GM21717 (cell line): ENCODE data around the gene COL11A2.

Source experiments
- ATAC-seq: cut with Tn5 transposase; IDR thresholded peaks from one replicate; pipeline ENCODE4 v1.9.1; 2021; ENCODE audit warnings: mild to moderate bottlenecking, moderate library complexity; ENCODE audit not compliant: unreplicated experiment

Gene COL11A2

DNA sequence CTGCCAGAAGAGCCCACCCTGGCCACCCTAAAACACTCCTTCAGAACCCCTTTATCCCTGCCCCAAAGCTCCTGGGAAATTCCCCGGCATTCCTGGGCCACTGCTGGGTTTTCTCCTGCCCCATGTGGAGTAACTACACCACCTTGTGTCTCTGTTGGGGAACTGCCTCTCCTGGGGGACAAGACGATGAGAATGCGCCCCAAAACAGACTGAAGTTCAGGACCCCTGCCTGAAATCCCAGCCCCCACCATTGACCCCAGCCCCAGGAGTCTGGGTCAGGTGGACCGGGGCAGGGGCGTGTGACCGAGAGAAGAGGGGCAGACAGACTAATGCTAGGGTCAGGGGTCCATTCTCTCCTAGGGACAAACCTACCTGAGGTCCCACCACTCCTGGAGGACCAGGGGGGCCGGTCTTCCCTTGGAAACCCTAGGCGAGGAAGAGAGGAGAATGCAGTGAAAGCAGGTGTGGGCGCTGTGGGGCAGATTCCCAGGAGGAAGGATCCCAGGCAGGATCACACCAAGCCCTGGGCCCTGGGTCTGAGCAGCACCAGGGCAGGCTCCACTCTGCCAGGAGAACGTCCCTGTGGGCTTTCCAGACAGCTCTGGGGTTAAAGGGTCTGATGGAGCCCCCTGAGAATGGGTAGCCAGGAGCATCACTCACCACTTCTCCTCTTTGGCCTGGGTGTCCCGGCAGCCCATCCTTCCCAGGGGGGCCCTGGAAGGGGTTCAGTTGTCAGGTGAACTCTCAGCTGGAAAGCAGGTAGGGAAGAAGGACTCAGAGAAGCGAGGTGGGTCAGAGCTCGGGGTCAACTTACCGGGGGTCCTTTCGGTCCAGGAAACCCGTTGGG lies 19.4 kb downstream of the COL11A2 start:
- no peak for ATAC-seq

DNA sequence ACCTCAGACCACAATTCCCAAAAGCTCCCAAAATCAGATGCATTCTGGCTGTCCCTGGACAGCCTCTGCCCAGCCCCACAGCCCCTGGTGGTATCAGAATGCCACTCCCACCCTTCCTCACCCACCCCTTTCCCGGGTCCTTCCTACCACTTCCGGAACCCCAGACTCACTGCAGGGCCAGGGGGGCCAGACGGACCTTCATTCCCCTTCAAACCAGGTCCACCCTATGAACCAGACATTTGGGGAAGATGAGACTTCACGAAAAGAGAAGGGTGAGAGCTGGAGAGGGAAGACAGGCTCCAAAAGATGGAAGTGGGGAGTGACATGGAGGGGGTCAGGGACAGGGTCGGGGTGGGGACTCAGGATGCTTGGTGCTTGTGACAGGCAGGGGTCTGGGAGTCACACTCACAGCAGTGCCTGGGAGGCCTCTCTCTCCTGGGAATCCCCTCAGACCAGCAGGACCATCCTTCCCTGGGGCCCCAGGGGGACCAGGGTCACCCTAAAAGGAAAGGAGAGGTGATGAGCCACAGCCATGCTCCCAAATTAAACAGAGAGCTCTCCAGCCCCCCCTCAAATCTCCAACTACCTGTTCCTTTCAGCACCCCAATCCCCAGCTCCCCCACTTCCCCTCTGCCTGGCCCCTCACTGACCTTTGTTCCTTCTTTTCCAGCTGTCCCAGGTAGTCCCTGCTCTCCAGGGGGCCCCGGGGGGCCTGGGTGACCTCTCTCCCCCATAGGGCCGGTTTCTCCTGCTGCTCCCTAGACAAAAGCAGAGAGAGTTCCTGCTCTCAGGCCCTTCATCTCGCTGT lies 20.2 kb downstream of the COL11A2 start:
- ATAC-seq: no peak

DNA sequence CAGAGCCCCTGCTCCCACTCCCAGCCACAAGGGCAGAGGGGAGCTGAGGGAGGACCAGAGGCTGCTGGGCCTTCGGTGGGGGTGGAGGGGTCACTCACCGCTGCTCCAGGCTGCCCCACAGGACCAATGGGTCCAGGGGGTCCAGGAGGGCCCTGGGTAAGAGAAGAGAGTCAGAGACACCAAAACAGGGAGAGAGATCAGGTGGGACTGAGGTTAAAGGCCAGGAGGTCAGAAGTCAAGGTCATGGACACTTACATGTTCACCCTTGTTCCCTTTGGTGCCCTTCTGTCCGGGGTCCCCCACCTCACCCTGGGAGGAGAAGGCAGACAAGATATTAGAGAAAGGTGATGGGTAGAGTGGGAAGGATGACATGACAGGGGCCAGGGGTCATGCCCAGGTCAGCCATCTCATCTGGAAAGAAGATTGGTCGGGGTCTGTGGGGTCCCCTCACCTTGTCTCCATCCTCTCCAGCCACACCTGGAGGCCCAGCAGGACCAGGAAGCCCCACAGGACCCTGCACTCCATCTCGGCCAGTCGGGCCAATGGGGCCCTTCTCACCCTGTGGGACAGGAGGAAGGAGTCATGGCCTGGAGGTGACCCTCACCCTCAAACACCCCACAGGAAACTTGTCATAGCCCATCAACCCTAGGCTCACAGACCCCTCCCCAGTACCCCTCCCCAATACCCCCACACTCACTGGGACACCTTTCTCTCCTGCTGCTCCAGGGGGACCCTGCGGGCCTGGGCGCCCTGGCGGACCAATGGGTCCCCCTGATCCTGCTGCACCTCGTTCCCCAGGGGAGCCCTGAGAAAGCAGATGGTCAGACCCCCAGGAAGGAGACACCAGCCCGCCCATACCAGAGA lies 21.0 kb downstream of the COL11A2 start:
- no peak for ATAC-seq

DNA sequence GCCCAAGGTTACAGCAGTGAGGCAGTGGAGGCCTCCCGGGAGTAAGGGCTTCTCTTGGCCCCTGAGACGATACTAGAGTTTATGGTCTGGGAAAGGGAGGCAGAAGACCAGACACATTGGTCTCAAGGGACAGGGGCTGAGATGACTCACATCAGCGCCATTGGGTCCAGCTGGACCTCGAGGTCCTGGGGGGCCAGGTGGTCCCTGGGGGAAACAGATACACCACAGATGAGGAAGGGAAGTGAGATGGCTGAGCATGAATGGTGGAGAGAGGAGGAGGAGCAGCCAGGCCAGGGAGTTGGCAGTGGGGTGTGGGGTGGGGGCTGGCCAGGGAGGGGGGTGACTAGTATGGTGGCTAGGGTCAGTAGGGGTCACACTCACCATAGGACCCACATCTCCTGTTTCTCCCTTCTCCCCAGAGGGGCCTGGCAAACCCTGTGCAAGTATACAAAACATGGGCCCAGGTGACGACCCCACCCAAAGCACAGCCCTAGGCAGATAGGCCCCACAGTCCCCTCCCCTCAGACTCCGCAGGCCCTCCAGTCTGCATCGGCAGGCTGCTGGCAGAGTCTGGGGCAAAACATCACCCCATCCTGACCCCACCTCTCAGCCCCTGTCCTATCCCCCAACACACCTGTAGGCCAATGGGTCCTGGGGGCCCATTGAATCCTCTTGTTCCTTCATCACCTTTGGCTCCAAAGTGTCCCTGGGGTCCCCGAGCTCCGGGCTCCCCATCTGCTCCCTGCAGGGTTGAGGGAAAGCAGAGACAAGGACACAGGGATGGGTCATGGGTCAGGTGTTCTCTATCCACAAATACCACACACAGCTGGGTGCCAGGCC lies 21.9 kb downstream of the COL11A2 start:
- no peak for ATAC-seq

DNA sequence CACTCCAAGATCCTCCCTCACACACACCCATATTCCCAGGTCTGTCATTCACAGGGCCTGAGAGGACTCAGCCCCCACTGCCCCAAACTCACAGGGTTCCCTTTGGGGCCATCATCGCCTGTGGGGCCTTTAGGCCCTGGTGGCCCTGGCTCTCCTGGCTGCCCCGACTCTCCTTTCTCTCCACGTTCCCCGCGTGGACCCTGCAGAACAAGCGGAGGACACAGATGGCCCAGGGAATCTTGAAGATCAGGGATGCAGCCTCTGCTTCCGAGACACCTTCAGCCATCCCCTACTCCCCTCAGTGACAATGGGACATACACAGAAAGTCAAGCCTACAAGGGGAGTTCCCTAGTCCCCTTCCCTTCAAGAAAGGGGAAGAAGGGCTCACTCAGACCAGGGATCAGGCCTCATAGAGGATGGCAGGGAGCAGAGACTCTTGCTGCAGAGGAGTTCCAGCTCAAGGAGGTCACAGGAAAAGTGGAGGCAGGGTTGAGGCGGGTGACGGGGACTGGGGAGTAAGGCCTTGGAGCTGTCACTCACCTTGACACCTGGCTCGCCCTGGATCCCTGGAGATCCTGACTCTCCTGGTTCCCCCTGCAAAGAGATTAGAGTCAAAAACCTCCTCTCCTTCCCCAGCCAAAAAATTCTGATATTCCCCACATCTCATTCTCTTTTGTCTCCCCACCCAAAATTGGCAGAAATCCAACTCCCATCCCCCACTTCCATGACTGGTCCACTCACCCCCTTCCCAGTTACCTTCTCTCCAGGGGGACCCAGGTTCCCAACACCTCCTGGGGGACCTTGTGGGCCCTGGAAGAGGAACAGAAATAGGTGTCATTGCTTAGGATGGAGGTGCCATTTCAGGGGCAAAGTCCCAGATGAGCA lies 22.7 kb downstream of the COL11A2 start:
- no peak for ATAC-seq

DNA sequence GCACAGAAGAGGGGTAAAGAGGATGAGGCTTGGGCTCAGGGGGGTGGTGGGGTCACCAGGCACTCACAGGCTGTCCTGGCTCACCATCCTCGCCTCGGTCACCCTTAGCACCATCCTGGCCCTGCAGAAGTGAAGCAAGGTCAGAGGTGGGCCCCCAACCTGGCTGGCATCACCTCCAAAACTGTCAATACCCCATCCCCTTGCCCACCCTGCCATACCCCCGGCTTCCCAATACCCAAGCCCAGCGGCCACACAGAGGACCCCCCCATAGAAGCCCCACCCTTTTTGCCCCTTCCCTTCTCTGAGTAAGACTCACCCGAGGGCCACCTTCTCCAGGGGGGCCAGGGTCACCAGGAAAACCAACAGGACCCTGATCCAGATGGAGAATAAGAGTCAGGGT lies 23.6 kb downstream of the COL11A2 start:
- no peak for ATAC-seq

DNA sequence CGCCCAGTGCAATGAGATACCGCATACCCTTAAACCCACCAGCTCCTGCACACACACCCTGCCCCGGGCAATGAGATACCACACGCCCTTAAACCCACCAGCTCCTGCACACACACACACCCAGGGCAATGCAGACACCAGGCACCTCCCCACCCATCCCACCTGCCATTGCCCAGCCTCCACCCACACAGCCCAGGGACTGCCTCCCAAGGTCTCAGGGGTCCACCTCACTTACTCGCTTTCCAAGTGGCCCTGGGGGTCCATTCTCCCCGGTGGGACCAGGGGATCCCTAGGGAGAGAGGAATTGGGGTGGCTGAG lies 24.0 kb downstream of the COL11A2 start:
- ATAC-seq: no peak

DNA sequence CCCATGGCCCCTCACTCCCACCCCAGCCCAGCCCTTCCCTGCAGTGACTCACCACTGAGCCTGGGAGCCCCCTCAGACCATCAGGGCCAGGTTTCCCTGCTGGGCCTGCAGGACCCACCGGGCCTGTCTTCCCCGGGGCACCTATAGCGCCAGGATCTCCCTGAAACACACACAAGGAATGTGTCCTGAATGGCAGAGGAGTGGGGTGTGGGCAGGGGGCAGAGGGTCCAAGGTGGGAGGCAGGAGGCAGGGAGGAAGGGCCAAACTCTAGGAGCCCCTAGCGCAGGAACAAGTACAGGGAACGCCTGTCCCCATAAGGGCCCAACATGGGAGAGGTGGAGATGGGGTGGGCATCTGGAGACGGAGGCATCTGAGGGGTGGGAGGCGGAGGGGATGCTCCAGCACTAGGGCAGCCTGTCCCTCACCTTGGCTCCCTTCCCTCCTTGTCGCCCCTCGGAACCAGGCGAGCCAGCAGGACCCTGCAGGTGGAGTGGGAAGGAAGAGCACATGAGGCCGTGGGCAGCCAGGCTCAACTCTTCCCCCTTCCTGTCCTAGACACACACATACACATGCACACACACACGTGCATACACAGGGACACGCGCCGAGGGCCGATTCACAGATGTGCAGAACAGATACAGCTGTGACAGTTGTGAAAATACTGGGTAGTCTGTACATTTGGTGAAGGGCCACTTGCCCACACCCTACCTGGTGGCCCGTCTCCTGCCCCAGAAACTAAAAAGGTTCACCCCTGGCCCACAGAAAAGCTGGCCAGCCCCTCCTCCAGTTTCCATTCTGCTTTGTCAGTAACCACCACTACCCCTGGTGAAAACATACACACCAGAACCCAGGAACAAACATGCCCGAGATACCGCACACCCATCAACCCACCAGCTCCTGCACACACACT lies 24.6 kb downstream of the COL11A2 start:
- ATAC-seq: no peak

DNA sequence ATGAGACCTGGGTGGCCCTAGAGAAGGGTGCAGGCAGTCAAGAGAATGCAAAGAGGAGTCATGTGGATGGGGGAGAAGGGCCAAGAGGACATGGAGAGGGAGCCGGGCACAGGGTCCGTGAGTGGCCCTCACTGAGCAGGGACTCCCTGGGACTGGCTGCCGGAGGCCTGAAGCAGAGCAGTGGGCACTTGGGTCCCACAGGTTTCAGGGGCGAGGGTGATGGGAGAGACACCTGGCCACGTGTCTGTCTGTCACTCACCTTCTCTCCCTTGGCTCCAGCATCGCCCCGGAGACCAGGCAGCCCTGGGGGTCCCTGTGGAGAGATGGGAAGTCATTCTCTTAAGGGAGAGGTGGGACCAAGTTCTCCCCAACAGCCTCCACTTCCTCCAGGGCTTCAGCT lies 25.5 kb downstream of the COL11A2 start:
- no peak for ATAC-seq

DNA sequence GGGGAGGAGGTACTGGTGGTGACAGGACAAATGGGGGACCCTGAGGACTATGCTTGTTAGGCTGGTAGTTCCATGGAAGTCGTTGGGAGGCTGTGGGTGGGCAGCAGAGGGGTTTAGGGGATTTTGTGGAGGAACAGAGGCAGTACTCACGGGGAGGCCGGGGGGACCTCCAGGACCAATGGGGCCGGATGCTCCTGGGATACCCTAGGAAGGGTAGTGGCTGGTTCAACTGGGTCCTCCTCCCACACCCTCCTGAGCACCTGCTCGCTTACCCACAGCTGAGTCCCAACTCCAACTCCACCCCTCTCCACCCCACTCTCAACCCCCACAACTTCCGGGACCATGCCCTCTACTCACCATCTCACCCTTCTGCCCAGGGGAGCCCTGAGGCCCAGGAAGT lies 25.9 kb downstream of the COL11A2 start:
- ATAC-seq: no peak

DNA sequence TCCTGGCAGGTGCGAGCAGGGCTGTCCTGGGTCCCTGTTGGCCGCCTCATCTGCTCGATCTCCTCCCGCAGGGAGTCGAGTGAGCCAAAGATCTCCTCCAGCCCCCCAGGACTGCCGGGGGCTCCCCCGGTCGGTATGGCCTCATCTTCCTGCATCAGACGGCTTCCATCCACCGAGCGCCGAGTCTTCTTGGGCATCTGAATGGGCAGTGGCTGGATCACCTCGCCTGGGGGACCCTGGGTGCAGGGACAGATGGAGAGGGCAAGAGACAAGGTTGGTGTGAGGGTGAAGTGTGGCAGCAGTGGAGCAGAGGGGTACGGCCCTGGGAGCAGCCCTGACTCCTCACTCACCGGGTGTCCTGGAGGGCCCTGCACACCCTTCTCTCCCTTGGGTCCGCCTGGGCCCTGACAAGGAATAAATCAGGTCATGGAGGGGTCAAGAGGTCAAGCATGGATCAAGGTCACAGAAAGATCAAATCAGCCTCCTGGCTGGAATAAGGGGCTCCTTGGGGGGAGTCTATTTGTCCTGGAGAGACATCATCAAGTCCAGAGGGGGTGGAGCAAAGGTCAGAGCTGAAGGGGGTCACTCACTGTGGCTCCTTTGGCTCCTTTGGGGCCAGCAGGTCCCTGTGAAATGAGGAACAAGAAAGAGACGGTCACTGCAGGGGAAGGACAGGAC lies 26.5 kb downstream of the COL11A2 start:
- ATAC-seq: no peak

DNA sequence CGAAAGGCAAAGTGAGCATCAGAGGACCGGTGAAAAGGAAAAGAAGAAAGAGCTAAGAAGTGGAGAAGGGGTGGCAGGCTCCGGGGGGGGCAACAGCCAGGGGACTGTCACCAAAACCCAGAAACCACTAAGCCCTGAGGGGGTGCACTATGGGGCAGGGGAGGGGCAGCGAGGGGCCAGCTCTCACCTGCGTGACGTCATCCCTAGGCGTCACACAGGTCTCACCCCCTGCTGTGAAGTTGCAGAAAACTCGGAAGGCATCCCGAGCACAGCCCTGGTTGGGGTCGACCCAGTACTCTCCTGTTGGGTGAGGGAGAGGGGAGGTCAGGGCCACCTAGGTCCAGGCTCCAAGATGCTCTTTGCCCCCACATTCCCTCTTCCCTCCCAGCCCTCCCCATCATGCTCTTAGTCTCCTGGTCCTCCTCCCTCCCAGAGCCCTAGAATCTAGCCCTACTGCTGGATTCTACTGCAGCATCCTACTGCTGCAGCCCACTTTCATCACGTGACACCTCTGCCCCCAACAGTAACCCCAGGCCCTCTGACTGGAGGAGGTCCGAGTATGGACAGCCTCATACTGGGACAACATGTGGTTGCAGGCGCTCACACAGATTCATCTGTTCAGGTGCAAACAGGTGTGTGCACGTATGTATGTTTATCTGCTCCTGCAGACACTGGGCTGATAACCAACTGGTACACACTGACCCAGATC lies 27.4 kb downstream of the COL11A2 start:
- ATAC-seq: no peak

DNA sequence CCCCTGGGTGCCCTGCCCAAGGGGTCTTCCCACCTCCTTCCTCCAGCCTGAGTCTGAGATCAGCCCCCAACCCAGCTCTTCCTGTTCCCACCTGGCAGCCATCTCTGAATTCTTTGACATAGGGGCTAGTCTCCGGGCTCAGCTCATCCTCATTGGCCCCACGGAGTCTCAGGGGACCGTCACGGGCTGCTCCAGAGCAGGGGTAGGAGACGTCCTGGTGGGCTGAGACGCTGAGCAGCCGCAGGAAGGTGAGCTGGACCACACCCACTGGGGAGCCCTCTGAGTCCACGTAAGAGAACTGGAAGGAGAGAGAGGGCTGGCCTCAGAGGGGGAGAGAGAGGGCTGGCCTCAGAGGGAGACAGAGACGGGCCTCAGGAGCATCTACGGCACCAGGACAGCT lies 28.1 kb downstream of the COL11A2 start:
- no peak for ATAC-seq

DNA sequence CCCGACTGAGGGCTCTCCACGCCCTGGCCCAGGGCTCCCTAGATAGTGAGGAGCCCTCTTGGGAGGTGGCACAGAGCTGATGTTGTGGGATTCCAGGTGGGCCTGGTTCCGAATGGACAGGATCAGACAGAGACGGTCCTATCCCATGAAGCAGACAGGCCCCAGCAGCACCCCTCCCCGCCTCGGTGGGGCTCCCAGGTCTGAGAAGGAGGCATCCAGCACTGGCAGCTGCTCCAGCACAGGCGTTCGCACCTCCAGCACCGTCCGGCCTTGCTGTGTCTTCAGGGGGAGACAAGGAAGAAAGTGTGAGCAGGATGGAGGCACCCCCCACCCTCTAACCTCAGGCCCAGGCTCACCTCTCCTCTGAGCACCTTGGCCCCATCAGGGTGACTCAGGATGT lies 28.7 kb downstream of the COL11A2 start:
- ATAC-seq: no peak

DNA sequence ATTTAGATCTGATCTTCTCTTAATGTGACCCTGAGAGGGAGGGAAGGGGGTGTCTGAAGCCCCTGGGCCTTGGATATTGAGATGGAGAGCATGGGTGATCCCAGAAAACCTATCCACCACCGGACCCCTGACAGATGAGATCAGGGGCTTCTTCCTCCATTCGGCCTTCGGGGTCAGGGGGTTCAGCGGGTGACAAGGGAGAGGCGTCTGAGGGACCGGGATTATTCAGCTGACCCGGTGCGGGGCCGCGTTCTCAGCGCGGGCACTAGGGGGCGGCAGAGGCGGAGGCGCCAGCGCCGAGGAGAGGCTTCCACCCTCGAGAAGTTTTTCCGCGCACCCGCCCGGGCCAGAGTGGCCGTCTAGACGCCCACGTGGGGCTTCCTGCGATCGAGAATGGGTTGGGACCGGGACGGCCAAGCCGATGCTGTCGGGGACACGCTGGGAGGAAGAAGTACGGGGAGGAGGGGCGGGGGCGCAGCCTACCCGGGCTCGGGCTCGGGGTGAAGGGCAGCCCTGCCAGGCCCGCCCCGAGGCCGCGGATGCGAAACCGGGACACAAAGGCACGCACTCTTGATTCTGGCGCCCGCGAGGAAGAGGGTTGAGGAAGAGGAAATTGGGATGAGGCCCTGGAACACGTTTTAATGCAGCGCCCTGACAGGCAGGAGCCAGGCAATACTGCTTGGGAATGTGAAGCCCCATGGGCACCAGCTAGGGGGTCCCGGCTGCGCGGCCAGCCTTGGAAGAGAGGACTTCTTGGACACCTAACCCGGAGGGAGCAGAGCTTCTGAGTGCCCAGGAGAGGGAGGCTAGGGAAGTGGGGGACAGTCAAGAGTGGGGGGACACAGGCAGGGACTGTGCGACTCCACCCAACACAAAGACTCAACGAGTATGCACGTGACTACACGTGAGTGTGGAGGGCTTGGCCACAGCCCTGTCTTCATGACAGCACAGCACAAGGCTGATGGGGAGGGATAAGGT lies 30.6 kb downstream of the COL11A2 start:
- no peak for ATAC-seq

DNA sequence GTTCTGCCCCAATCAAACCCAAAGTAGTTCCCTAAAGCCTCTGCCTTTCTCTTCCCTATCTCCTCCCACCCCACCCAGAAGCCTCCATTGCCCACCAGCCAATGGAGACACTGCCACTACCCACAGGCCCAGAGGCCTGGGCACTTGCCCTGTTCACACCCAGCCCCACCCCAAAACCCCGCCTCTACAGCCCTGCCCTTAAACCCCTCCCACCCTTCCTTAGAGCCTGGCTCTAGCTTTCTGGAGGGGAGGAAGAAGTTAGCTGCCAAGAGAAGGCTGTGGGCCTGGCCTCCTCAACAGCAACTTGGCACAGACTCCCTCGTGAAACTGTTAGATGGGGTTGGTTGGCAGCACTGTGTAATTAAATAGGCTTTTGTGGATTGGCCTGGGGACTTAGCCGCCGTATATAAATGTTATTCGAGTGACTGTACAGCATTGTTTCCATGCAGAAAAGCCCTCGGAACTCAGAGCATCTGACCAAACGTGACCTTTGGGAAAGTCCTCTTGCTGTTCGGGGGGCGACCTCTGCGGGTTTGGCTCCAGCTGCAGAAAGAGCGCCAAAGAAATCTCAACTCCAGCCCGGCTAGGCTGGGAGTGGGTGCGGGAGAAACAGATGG lies 31.4 kb downstream of the COL11A2 start:
- no peak for ATAC-seq
